SK-N-SH (cell line): ENCODE measurements around the gene NT5C1A. TPM values are rescaled to one million over a fixed set of nuclear protein-coding genes. Genes with fewer than 3 reads are reported as not detected.

ENCODE experiments used
- CTCF ChIA-PET: fragments of 300-600, 350-600 bp; formaldehyde crosslinking; extraction: SDS; loops from one replicate; lab custom pipeline; 2021; lab: Yijun Ruan, JAX
- POLR2A ChIA-PET: fragments of 350-600 bp; sonication (Branson Sonifier 250); formaldehyde crosslinking; extraction: SDS; loops from one replicate; lab custom pipeline; 2020; ENCODE audit warnings: antibody characterized with exemption, inconsistent platforms; lab: Yijun Ruan, JAX
- DNase-seq: peaks from one replicate; pipeline ENCODE4 v3.0.0; 2012
- H2AFZ ChIP-seq: fragments of 200-600 bp; sonication (generic); 2 replicates; pipeline ENCODE4 v1.8.1; 2016; ENCODE audit warnings: antibody characterized with exemption, mild to moderate bottlenecking, low read depth
- H3F3A ChIP-seq: fragments of 200-600 bp; sonication (generic); replicated peaks from 2 replicates; pipeline ENCODE3; 2016; ENCODE audit warnings: antibody characterized with exemption, mild to moderate bottlenecking; ENCODE audit not compliant: insufficient read depth
- H3K27ac ChIP-seq, 2 experiments: fragments of 200-500 bp in 1 of 2; fragments of 200-600 bp in 1 of 2; sonication (Bioruptor generic) in 1 of 2; sonication (generic), shearing (Covaris generic) in 1 of 2; 2 replicates each; pipeline versions ENCODE4 v1.5.1 to v1.6.1; 2014 to 2016; ENCODE audit warnings: low read depth in 2 of 2, inconsistent platforms in 1 of 2, low read length in 1 of 2, mild to moderate bottlenecking in 1 of 2, mixed read lengths in 1 of 2
- H3K27me3 ChIP-seq: fragments of 200-600 bp; sonication (generic), shearing (Covaris generic); 2 replicates; pipeline ENCODE4 v1.6.1; 2016; ENCODE audit warnings: mixed run types; ENCODE audit not compliant: insufficient read depth
- H3K36me3 ChIP-seq, 2 experiments: fragments of 200-500 bp in 1 of 2; fragments of 200-600 bp in 1 of 2; sonication (Bioruptor generic) in 1 of 2; sonication (generic) in 1 of 2; replicated peaks in 1 of 2; 2 replicates each; pipeline versions ENCODE3 to v1.5.1; 2014 to 2016; ENCODE audit warnings: low read length in 1 of 2, mild to moderate bottlenecking in 1 of 2; ENCODE audit not compliant: insufficient read depth in 2 of 2, control insufficient read depth in 1 of 2
- H3K4me1 ChIP-seq, 2 experiments: fragments of 200-500 bp in 1 of 2; fragments of 200-600 bp in 1 of 2; sonication (Bioruptor generic) in 1 of 2; sonication (generic), shearing (Covaris generic) in 1 of 2; 2 replicates each; pipeline versions ENCODE4 v1.5.1 to v1.6.1; 2014 to 2016; ENCODE audit warnings: low read depth in 1 of 2, low read length in 1 of 2, mixed run types in 1 of 2; ENCODE audit not compliant: insufficient read depth in 2 of 2, control insufficient read depth in 1 of 2
- H3K4me2 ChIP-seq: fragments of 200-600 bp; sonication (generic), shearing (Covaris generic); 2 replicates; pipeline ENCODE4 v1.6.1; 2017; ENCODE audit warnings: mixed run types
- H3K4me3 ChIP-seq, 2 experiments: fragments of 200-500 bp in 1 of 2; fragments of 200-600 bp in 1 of 2; sonication (Bioruptor generic) in 1 of 2; sonication (generic), shearing (Covaris generic) in 1 of 2; 2 replicates each; pipeline versions ENCODE4 v1.5.1 to v1.8.1; 2014 to 2016; ENCODE audit warnings: low read depth in 2 of 2, inconsistent platforms in 1 of 2, low read length in 1 of 2, mild to moderate bottlenecking in 1 of 2, mixed read lengths in 1 of 2, moderate library complexity in 1 of 2
- H3K79me2 ChIP-seq: fragments of 200-600 bp; sonication (generic); 2 replicates; pipeline ENCODE4 v1.8.1; 2017; ENCODE audit warnings: mild to moderate bottlenecking; ENCODE audit not compliant: insufficient read depth
- H3K9ac ChIP-seq: fragments of 200-600 bp; sonication (generic); 2 replicates; pipeline ENCODE4 v1.6.1; 2017; ENCODE audit warnings: mixed run types
- H3K9me2 ChIP-seq: fragments of 200-600 bp; sonication (generic); 2 replicates; pipeline ENCODE4 v1.6.1; 2017; ENCODE audit warnings: mixed run types
- H3K9me3 ChIP-seq: fragments of 200-600 bp; sonication (generic); 2 replicates; pipeline ENCODE4 v1.6.1; 2017; ENCODE audit warnings: mixed run types, mild to moderate bottlenecking, moderate library complexity
- H4K20me1 ChIP-seq: fragments of 200-600 bp; sonication (generic); 2 replicates; pipeline ENCODE4 v1.6.1; 2017; ENCODE audit warnings: mild to moderate bottlenecking, mixed run types; ENCODE audit not compliant: insufficient read depth
- CHD2 ChIP-seq: fragments of 150-350 bp; IDR thresholded peaks from 2 replicates; pipeline ENCODE4 v1.6.1; 2018; ENCODE audit warnings: low read length; ENCODE audit not compliant: partially characterized antibody
- CTCF ChIP-seq: fragments of 200-600 bp; sonication (generic); IDR thresholded peaks from 2 replicates; pipeline ENCODE4 v1.6.1; 2017; ENCODE audit warnings: antibody characterized with exemption, mild to moderate bottlenecking, moderate library complexity
- ELF1 ChIP-seq: IDR thresholded peaks from 2 replicates; pipeline ENCODE4 v1.4.0; 2012
- EZH2phosphoT487 ChIP-seq: fragments of 200-600 bp; sonication (generic); IDR thresholded peaks from 2 replicates; pipeline ENCODE4 v1.6.1; 2017; ENCODE audit warnings: low read depth, mixed run types, mild to moderate bottlenecking, antibody characterized with exemption, moderate library complexity, borderline replicate concordance
- FOXM1 ChIP-seq: IDR thresholded peaks from 2 replicates; pipeline ENCODE4 v1.4.0; 2012; ENCODE audit warnings: low read depth, mild to moderate bottlenecking
- MAX ChIP-seq: IDR thresholded peaks from 2 replicates; pipeline ENCODE4 v1.4.0; 2012; ENCODE audit warnings: low read depth
- POLR2AphosphoS5 ChIP-seq: IDR thresholded peaks from 2 replicates; pipeline ENCODE4 v1.6.1; 2012; ENCODE audit warnings: low read depth, low read length
- TAF1 ChIP-seq: IDR thresholded peaks from 2 replicates; pipeline ENCODE4 v1.6.1; 2012; ENCODE audit warnings: low read depth, mild to moderate bottlenecking, low read length, moderate library complexity, borderline replicate concordance
- TCF12 ChIP-seq: IDR thresholded peaks from 2 replicates; pipeline ENCODE4 v1.4.0; 2012
- TEAD4 ChIP-seq: IDR thresholded peaks from 2 replicates; pipeline ENCODE4 v1.4.0; 2012; ENCODE audit warnings: mild to moderate bottlenecking, borderline replicate concordance; ENCODE audit not compliant: insufficient read depth
- YY1 ChIP-seq: IDR thresholded peaks from 2 replicates; pipeline ENCODE4 v1.4.0; 2012; ENCODE audit warnings: low read depth, mild to moderate bottlenecking
- WGBS: methylation state at CpG from one replicate; pipeline ENCODE4 v1.1.6; 2017; ENCODE audit warnings: low lambda C conversion rate; 5-methylcytosine and 5-hydroxymethylcytosine counted together
- polyA plus RNA-seq, 3 experiments: library from polyadenylated mRNA; depleted of rRNA; stranded (reverse); fragments of >200 nt; gene quantifications; 2 replicates each; pipeline ENCODE4 v1.2.3, GENCODE V29; 2012
- TF ChIP-seq, protein P1 (sequence below): IDR thresholded peaks from 2 replicates; pipeline ENCODE4 v1.4.0; 2012; ENCODE audit warnings: low read depth, borderline replicate concordance
- TF ChIP-seq, protein P2 (sequence below): IDR thresholded peaks from 2 replicates; pipeline ENCODE4 v1.4.0; 2012; ENCODE audit warnings: low read depth, borderline replicate concordance

Gene NT5C1A
- polyA plus RNA-seq, 1 of the 3 experiments (the other 2 are of a cell fraction) = 0.12 TPM

GRCh38 chr1:39695016-39695415 lies 23.1 kb upstream of the NT5C1A start (continued):
- TF ChIP-seq FOXM1 = no peak
- TF ChIP-seq, all 33 proteins: peak for 2

DNA sequence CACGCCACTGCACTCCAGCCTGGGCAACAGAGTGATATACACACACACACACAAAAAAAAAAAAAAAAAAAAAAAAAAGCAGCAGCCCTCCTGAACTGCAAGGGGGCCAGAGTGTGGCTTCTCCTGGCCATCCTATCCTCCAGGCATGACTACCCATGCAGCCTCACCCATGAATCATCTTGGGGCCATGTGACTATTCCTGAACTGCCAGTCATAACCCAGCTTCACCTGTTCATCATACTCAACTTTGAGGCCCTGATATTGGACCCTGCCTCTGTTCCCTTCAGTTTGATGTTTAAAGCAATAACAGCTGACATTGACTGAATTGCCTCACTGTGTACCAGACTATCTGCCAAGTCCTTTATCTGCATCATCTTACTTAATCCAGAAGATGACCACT lies 22.1 kb upstream of the NT5C1A start:
- Histone ChIP-seq H3K27ac (no peak overlapping the region), H3K4me2 (no peak overlapping the region), H3F3A (no peaks in the 10 kb centered on the region), H3K36me3 (no peaks in the 10 kb centered on the region), H2AFZ (no peak overlapping the region), H3K79me2 (no peaks in the 10 kb centered on the region)
- ChIA-PET CTCF (interaction anchor here (0.7 to 8.0 kb wide), 8 partner anchors 8 to 119 kb away, joined by 3 to 61 read pairs (median 21); partner anchors contain the start of gene NT5C1A), POLR2A (interaction anchor here (1.0 kb wide), 1 partner anchor 38 kb away, joined by 3 read pairs; no protein-coding TSS in a partner anchor)
- WGBS = 88% methylated on average over 1 of the region's 1 CpG
- DNase-seq = no peak
- TF ChIP-seq, protein P1, sequence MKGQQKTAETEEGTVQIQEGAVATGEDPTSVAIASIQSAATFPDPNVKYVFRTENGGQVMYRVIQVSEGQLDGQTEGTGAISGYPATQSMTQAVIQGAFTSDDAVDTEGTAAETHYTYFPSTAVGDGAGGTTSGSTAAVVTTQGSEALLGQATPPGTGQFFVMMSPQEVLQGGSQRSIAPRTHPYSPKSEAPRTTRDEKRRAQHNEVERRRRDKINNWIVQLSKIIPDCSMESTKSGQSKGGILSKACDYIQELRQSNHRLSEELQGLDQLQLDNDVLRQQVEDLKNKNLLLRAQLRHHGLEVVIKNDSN = no peak; the same call in 1 of the 2 replicates
- no peak for TF ChIP-seq ELF1
- TF ChIP-seq YY1 = no peak
- no peak for TF ChIP-seq CTCF
- TF ChIP-seq EZH2phosphoT487 = no peak
- TF ChIP-seq CHD2 = no peak
- no peak for TF ChIP-seq TEAD4
- no peak for TF ChIP-seq TAF1
- no peak for TF ChIP-seq MAX
- no peak for TF ChIP-seq TCF12
- no peak for TF ChIP-seq POLR2AphosphoS5
- TF ChIP-seq, protein P2, sequence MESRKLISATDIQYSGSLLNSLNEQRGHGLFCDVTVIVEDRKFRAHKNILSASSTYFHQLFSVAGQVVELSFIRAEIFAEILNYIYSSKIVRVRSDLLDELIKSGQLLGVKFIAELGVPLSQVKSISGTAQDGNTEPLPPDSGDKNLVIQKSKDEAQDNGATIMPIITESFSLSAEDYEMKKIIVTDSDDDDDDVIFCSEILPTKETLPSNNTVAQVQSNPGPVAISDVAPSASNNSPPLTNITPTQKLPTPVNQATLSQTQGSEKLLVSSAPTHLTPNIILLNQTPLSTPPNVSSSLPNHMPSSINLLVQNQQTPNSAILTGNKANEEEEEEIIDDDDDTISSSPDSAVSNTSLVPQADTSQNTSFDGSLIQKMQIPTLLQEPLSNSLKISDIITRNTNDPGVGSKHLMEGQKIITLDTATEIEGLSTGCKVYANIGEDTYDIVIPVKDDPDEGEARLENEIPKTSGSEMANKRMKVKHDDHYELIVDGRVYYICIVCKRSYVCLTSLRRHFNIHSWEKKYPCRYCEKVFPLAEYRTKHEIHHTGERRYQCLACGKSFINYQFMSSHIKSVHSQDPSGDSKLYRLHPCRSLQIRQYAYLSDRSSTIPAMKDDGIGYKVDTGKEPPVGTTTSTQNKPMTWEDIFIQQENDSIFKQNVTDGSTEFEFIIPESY = no peak
- TF ChIP-seq, all 33 proteins: peak for 0
- Histone ChIP-seq H3K4me3 (no peak overlapping the region), H3K27me3 (peaks cover 42% of the 10 kb centered on the region), H3K4me1 (peaks cover 0 to 26% of the 10 kb centered on the region in 2 experiments; a peak in 2 of 4 replicates), H3K9me2 (no peaks in the 10 kb centered on the region), H3K9me3 (no peaks in the 10 kb centered on the region), H3K9ac (no peak overlapping the region), H4K20me1 (no peaks in the 10 kb centered on the region)
